GM18951 (cell line): ENCODE measurements around the gene APOC4.
"Not testable (repeated sequence)": the region's sequence is repeated elsewhere in the genome, so short reads cannot be mapped to it uniquely, and the experiment has no call there.

ENCODE experiments used
- POLR2A ChIP-seq: IDR thresholded peaks from 4 replicates; pipeline ENCODE4 v1.6.1; 2011; ENCODE audit warnings: mild to moderate bottlenecking; ENCODE audit not compliant: insufficient read length, insufficient read depth; ENCODE audit errors: extremely low read depth
- in situ Hi-C: fragments of 300-500 bp; cut with MboI; formaldehyde crosslinking; loops from one replicate; pipeline ENCODE4 v1.12.0; 2022; ENCODE audit warnings: low sequenced_read_pairs, mixed read lengths, inconsistent platforms; ENCODE audit not compliant: unreplicated experiment

APOC4 gene

DNA sequence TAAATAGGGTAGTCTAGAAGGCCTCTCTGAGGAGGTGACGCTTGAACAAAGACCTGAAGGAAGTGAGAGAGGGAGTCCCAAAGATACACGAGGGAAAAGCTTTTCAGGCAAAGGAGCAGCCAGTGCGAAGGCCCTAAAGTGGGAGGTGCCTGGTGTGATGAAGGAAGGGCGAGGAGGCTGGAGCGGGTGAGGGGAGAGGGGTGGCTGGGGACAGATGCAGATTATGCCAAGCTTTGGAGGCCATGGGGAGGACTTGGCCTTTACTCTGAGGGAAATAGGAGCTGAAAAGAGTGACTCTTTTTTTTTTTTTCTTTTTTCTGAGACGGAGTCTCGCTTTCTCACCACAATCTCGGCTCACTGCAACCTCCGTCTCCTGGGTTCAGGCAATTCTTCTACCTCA lies 16.1 kb downstream of the APOC4 start:
- in situ Hi-C loops: no loop called here
- no peak for TF ChIP-seq POLR2A

DNA sequence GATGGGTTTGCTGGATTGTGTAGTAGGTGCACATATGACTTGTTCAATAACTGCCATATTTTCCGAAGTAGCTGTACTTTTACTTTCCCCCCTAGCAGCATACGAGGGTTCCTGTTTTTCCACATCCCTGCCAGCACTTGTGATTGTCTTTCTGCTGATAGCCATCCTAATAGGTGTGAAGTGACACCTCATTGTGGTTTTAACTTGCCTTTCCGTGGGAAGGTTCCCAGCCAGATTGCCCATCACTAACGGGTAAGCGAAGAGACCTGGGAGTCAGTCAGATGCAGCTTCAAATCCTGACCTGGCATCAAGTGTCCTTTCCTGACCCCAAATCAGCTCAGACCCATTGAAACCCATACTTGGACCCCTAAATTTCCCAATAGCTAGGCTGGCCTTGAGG lies 17.7 kb downstream of the APOC4 start:
- in situ Hi-C loops: no loop called here
- TF ChIP-seq POLR2A: no peak

DNA sequence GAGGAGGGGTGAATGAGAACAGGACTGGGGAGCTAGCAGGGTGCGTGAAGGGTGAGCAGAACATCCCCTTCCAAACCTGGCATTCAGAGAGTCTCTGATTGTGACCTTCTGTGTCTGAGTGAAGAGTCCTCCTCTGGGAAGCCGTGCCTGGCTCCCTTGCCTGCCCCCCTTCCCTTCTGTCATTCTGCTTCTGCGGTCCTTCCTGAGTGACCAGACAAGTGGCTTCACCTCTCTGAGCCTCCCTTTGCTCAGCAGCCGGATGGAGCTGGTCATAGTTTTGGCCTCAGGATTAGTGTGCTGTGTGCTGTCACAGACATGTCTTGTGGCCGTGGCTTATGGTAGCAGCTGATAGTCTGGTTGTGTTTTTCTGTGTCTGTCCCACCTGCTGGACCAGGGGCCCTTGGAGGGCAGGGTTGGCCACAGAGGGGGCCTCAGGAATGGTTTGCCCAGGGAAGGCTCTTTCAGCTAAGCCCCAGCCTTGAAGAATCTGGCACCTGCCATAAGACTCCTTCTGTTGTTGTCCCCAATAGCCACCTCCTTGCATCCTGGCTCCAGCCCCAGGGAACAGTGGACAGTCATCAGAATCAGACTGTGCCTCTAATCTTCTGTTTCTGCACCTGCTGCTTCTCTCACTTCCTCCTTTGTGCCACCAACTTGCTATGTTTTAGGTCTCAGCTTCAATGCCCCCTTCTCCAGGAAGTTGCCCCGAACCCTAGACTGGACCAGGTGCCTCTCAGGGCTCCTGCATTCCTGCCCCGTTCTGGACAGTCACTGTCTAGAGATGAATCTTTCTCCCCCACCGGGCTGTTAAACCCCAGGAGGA lies 19.1 kb downstream of the APOC4 start:
- no peak for TF ChIP-seq POLR2A
- in situ Hi-C loops: no loop called here

DNA sequence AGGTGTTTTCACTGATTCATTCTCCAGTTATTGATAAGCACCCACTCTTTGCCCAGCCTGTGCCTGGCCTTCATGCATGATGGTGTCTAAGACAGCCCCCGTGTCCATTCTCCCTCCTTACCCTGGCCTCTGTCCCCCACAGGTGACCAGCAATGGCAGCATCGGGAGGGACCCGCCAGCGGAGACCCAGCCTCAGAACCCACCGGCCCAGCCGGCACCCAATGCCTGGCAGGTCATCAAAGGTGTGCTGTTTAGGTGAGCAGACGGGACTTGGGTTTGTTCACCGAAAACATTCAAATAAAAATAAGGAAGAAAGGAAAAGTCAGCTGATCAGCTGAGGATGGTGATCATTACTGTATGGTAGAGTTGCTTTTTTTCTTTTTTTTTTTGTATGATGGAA lies 19.8 kb downstream of the APOC4 start:
- no peak for TF ChIP-seq POLR2A
- in situ Hi-C loops: no loop called here

DNA sequence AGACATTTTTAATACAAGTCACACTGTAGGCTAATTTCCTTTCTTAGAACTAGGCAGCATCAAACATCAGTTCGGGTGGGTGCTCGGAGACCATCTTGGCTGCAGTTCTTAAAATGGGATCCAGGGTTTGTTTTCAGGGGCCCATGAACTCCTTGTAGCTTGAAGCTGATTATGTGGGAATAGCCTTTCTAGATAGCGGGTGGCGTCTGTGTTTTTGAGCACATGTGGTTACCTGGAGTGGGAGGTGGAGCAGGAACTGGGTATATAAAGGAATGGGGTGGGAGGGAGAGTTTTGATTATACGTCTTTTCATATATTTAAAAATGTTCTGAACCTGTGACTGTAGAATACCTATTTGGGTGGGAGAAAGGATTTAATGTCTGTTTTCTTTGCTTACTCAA lies 26.1 kb downstream of the APOC4 start:
- in situ Hi-C loops: no loop called here
- TF ChIP-seq POLR2A: no peak

DNA sequence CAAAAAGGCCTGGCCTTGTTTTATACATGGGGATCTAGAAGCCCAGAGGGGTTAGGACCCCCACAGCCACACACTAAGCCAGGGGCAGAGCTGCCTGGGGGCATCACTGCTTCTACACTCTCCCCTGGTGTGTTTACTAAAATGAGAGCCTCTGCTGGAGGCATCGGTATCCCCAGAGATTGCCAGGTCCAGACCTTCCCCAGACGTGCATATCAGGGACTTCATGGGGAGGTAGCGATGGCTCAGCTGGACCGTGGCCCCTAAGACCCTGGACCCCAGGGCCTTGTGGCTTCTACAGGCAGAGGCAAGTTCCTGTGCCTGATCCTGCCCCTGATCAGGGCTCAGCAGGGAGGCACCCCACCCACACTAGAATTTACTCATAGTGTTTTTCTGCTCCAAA lies 26.6 kb downstream of the APOC4 start:
- in situ Hi-C loops: no loop called here
- no peak for TF ChIP-seq POLR2A

DNA sequence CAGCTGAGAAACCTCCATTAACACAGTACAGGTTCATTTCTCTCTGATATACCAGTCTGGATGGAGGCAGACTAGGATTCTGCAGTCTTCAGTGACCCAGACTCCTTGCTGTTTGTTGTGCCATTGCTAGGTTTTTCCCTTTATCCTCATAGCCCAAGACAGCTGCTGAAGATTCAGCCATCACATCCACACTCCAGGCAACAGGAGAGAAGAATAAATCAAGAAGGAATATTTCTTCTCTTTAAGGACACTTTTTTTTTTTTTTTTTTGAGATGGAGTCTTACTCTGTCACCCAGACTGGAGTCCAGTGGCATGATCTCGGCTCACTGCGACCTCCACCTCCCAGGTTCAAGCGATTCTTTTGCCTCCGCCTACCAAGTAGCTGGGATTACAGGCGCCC lies 27.4 kb downstream of the APOC4 start:
- in situ Hi-C loops: no loop called here
- no peak for TF ChIP-seq POLR2A

DNA sequence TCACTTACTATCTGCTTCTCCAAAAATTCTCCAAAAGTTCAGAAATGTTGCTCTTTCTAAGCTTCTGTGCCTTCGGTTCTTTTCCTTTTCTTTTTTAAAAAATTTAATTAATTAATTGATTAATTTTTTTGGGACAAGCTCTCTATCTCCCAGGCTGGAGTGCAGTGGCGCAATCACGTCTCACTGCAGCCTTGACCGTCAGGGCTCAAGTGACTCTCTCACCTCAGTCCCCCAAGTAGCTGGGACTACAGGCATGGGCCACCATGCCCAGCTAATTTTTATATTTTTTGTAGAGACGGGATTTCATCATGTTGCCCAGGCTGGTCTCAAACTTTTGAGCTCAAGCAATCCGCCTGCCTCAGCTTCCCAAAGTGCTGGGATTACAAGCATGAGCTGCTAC lies 29.4 kb downstream of the APOC4 start:
- in situ Hi-C loops: not testable (repeated sequence)

DNA sequence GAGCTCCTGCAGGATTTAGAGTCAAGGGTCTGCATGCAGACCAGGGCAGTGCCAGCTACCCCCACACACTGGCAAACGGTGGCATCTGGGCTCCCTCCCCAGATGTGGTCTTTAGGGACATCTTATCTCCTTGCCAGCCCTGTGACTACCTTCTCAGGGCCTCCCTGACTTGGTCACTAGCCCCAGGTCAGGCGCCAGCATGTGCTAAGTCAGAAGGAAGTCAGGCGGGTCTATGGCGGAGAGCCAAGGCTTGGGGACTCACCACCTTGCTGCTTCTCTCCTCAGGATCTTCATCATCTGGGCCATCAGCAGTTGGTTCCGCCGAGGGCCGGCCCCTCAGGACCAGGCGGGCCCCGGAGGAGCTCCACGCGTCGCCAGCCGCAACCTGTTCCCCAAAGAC lies 30.8 kb downstream of the APOC4 start:
- TF ChIP-seq POLR2A: no peak
- in situ Hi-C loops: no loop called here

DNA sequence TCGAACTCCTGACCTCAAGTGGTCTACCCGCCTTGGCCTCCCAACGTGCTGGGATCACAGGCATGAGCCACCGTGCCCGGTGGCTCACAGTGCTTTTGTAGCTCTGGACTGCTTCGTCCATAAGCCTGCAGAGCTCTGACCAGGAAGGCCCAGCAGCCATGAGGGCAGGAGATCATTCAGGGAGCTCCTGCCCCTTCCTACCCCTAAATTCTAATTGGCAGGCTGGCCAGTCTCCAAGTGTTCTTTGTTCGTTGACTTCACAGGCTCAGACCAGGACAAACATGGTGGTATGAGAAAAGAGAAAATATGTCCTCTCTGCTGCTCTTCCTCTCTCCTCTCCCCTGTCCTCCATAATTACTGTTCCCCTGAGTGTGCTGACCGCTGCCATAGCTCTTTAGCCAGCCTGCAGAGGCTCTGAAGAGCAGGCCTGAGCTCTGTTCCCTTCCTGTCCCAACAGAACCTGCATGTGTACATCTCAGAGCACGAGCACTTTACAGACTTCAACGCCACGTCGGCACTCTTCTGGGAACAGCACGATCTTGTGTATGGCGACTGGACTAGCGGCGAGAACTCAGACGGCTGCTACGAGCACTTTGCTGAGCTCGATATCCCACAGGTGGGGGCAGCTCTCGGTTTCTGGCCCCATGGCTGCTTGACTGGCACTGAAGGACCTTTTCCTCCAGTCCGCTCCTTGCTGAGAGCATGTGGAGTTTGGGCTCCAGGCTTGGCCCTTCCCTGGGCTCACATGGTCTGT lies 32.1 kb downstream of the APOC4 start:
- in situ Hi-C loops: no loop called here
- TF ChIP-seq POLR2A: no peak

DNA sequence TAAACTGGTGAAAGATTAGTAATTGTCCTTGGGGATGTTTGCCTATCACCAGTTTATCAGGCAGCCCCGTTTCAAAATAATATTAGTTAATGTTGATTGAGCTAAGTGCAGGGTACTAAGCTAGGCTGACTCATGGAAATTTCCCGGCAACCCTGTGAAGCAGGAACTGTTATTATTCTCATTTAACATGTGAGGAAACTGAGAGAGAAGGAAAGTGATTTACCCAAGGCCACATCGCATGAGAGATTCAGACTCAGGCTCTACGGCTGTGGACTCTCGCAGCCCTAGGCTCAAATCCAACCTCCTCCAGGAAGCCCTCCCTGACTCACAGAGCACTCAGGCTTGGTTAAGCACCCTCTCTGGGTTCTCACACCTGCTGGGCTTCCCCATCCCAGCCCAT lies 32.8 kb downstream of the APOC4 start:
- no peak for TF ChIP-seq POLR2A
- in situ Hi-C loops: no loop called here

DNA sequence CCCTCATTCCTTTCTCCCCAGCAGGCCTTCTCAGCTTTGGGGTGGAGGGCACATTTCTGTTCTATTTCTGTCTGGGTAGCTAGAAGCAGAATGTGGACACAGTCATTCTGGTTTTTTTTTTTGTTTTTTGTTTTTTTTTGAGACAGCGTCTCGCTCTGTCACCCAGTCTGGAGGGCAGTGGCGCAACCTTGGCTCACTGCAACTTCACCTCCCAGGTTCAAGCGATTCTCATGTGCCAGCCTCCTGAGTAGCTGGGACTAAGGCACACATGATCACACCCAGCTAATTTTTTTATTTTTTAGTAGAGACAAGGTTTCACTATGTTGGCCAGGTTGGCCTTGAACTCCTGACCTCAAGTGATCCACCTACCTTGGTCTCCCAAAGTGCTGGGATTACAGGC lies 33.4 kb downstream of the APOC4 start:
- in situ Hi-C loops: no loop called here
- no peak for TF ChIP-seq POLR2A

DNA sequence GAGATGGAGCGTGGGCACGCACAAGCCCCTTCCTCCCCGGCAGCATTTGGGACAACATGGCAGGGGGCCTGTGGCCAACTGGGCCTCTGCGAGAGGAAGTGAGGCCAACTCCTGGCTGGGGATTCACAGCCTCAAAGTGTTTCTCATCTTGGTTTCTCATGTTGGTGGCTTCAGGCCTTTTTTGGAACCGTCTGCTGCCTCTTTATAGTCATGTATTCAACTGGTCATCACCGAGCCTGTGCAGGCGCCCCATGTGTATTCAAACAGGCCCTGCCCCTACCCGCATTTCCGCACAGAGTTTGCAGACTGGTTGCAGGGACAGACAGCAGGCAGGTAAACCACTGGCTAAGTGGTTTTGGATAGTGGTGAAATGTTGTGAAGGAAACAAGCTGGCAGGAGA lies 42.0 kb downstream of the APOC4 start:
- no peak for TF ChIP-seq POLR2A
- in situ Hi-C loops: no loop called here

DNA sequence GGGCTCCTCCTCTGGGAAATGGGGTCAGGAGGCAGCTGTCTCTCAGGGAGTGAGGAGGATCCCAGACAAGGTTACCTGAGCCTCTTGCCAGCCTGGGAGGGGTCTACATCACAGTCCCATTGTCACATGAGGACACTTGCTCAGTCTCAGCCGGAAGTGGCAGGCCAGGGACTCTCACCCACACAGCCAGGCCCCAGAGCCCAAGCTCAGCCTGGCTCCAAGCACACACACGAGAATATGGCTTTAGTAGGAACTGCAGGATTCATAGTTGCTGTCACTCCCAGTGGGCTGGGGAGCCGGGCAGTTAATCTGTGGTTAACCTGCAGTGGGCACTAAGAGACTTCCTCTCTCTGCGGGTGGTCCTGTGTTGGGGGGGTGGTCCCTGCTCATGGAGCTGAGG lies 43.4 kb downstream of the APOC4 start:
- TF ChIP-seq POLR2A: no peak
- in situ Hi-C loops: no loop called here
